ENCODE data around the gene HOXD13.

HOXD13 gene

DNA sequence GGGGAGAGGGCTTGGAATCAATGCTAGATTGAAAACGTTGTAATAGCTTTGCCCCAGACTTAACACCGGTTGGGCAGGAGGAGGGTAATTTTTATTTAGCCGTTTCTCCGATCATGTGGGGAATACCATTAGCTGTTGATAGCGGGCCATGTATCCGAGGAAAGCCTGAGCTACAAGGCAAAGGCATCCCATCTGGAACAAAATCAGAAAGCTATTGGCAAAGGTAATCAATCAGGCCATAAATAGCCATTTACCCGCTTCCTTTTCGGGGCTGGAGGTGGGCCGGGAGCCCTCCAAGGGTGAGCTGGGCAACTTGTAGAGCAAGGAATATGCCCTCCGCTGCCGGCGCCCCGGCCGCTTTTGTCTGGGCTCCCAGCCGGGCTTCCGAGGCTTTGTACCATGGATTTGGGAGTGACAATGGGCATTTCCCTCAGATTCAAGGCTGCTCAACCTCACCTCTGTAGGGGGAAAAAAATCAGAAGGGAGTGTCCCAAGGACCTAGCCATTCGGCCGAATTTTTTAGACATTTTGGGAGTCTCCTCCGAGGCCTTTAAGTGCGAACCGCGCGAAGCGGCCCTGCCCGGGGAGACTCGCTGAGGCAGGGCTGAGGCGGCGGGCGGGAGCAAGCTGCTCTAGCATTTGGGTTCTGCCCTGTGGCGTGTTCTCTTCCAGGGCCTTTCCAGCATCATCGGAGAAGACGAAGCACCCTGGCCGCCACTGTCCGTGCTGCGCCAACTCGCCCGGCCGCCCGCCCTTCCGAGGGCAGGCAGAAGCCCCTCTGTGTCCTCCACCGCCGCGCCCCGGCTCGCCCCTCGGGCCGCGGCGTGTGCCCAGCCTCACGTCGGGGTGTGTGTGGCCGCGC is 28.9 kb downstream of the HOXD13 start:
- no peak for DNase-seq (ENCODE audit: low spot score)

DNA sequence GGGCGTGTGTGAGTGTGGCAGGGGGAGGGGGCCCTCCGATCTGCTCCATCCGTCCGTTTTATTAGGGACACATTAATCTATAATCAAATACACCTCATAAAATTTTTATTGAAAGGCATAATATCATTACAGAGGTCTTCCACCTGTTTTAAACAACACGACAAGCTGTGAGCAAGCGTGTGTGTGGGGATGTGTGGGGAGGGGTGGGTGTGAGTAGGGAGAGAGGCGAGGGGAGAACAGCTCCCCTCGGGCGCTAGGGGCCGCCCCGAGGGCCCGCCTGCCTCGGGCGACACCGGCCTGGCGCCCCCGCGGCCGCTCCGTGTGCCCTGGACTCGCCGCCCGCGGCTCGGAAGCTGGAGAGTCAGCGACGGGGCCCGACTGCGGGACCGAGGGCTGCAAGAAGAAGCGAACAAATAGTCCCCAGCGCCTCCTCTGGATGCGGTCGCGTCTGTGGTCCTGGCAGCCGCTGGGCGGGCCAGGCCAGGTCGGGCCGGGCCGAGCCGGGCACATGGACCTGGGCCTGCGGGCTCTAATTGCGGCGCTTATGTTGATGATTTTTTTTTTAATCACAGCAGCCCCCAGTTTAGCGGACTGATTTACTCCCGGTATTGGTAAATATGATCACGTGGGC is 29.6 kb downstream of the HOXD13 start:
- no peak for DNase-seq (ENCODE audit: low spot score)

DNA sequence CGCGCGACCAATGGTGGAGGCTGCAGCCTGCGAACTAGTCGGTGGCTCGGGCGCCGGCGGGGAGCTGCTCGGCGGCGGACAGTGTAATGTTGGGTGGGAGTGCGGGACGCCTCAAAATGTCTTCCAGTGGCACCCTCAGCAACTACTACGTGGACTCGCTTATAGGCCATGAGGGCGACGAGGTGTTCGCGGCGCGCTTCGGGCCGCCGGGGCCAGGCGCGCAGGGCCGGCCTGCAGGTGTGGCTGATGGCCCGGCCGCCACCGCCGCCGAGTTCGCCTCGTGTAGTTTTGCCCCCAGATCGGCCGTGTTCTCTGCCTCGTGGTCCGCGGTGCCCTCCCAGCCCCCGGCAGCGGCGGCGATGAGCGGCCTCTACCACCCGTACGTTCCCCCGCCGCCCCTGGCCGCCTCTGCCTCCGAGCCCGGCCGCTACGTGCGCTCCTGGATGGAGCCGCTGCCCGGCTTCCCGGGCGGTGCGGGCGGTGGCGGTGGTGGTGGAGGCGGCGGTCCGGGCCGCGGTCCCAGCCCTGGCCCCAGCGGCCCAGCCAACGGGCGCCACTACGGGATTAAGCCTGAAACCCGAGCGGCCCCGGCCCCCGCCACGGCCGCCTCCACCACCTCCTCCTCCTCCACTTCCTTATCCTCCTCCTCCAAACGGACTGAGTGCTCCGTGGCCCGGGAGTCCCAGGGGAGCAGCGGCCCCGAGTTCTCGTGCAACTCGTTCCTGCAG is 30.3 kb downstream of the HOXD13 start, which contains the start of gene HOXD9:
TSS of gene HOXD9 (plus strand) at position 37 of the 728 bp plus-strand sequence. CDS start at position 87, 50 bp downstream.
- no peak for DNase-seq (ENCODE audit: low spot score)

DNA sequence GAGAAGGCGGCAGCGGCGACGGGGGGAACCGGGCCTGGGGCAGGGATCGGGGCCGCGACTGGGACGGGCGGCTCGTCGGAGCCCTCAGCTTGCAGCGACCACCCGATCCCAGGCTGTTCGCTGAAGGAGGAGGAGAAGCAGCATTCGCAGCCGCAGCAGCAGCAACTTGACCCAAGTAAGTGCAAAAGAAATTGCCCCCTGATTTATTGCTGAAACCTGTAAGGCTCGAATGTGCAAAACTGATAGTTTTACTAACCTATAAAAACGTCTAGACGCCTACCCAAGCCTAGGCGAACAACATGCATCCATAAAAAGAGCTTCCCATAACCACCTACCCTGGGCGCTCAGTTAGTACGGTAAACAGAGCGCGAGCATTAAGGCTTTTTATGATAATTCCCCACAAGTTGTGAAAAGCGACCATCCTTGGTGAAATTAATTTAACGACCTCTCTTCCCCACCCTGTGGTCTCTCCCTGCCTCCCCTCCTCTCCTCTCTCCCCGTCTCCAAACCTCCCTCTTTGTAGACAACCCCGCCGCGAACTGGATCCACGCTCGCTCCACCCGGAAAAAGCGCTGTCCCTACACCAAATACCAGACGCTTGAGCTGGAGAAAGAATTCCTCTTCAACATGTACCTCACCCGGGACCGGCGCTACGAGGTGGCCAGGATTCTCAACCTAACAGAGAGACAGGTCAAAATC is 31.0 kb downstream of the HOXD13 start:
- no peak for DNase-seq (ENCODE audit: low spot score)

DNA sequence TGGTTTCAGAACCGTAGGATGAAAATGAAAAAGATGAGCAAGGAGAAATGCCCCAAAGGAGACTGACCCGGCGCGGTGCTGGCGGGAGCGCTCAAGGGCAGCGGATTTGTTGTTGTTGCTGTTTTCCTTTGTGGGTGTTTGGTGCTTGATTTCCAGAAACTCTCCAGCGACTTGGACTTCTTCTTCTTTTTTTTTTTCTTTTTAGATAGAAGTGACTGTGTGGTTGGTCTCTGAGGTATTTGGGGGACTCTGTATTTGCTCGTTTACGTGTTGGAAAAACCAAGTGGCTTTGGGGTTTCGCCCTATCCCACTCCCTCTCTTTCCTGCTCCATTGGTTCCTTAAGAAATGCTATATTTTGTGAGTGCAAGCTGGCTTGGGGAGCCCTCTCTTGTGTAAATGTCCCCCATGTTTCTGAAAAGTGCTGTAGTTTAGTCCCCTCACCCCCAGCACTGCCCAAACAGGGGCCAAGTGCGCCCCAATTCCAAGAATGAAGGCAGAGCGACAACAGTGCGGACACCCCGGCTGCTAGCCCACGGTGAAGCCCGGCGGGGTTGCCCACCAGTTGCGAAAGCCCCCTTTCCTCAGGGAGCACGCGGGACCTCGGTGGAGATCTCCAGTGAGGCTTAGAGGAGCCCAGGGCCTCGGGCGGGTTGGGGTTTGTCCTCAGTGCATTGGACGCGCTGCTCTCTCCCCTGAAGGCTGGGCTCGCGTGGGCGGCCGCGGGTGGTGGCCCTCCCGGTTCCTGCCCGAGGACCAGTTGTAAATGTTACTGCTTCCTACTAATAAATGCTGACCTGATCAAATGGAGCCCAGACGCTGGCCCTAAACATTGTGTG is 31.8 kb downstream of the HOXD13 start:
- DNase-seq (ENCODE audit: low spot score): no peak

DNA sequence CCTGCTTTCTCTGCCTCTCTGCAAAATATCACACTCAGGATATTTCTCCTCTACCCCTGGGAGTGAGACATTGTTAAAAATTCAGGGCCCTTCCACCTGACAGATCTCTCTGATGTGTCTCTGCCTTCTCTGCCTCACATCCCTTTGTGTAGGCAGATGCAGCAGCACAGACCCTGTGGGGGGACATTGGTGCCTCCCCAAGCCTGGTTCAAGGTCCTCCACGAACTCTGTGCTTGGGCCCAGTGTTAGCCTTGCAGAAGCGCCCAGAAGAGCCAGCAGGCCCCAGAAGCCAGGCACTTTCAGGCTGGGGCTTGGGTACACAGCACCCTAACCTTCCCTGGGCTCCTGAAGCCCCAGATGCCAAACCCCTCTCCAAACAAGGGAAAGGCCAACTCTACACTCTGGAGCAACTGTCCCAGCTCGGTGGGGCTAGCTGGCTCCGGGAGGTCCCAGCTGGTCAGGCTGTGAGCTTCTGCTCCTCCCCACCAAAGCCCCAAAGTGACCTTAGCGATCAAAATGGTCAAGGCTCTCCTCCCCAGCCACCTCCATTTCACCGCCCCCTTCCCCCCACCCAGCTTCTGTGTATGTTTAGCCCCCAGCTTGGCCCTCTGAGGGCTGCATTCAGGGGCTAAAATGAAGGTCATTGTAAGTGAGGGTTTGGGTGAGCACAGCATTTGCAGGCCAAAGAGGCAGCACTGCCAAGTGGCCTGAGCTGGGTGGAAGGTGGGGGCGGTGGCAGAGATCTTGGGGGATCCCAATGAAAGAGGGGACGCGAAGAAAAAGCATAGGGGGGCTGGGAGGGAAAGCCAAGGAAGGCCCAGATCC is 32.6 kb downstream of the HOXD13 start:
- no peak for DNase-seq (ENCODE audit: low spot score)

DNA sequence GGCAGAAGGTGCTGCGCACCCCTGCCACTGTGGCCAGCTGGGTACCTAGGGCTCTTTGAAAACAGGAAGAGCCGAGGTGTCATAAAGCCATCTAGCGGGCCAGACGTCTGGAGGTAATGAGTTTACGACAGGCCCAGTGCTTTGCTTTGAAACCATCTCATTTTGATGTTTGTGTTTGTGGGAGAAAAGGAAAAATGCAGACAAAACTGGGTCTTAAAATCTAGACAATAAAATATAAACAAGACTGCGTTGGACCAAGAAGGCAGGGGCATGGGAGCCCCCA is 33.2 kb downstream of the HOXD13 start:
- no peak for DNase-seq (ENCODE audit: low spot score)

DNA sequence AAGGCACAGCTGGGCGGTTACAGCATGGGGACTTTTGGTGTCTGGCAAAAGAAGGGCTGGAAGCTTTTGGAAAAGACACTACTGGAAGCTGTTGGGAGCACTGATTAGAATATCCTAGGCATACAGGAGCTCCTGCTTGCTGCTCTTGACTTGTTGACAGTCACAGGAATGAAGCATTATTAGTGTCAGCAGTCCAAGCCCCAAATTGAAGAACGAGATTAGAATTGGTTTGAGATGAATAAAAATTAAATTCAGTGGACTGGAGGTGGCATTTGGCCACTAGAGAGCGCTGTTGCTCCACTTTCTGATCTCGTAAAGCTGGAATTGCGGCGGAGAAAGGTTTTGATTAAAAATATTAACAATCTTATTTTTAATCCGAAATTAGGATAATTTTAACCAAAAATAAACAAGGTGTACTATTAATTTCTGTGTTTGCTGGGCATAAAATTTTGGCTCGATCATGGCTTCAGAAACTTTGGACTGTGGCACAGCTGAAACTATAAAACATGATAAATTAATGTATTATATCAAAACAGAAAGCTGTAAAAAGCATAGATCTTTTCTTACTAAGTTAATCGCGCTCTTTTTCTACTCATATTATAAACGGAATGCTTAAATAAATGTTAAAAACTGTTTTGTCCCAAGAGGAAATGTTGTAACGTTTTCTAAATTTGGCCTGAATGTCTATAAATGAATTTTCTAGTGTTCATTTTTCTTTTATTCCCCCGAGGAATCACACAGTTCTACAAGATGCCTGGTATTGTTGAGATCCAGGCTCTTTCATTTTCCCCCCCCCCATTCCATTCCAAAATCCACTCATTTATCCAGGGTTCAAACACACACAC is 34.6 kb downstream of the HOXD13 start:
- peak; percentile 65 for DNase-seq (ENCODE audit: low spot score)

DNA sequence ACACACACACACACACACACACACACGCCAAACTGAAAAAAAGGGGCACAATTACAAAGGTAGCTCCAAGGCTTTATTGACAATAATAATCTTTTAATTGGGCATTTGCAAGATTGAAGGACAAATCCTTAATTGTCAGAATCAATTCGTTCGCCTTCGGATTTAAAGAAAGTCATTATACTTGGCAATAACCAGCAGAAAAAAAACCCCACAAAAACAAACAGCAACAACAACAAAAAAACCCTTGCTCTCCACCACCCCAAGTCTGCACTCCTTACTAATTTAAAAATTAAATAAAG is 35.2 kb downstream of the HOXD13 start:
- DNase-seq (ENCODE audit: low spot score): no peak

DNA sequence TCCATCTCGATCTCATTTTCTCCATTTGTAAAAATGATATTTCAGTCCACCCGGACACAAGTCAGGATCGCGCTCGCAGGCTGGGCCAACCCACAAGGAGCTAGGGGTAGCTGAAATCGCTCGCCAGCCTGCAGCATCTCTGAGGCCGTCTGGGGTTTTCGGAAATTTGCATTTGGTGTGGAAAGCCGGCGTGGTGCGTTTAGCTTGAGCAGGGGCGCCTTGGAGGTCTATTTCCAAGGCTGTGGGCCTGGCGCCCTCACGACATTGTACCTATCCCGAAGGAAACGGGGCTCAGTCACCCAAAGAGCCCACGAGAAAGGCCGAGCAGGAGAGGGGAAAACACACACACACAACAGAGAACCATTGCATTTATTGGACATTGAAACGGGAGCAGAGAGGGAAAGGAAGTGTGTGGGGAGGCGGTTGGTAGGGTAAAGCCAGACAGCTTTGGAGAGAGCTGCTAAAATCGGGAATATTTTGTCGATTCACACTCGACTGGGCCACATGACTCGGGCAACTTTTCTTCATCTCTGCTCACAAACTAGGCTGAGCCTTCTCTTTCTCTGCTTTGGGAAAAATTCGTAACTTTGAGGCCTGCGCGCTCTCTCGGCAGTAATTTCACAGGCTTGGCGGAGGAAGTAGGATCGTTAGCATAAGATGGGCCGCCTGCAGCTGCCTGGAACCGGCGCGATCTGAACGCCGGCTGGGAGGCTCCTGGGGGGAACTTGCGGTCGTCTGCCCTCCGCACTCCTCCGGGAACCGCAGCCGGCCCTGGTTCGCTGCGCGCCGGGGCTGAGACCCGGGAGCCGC is 35.9 kb downstream of the HOXD13 start:
- DNase-seq (ENCODE audit: low spot score): no peak

DNA sequence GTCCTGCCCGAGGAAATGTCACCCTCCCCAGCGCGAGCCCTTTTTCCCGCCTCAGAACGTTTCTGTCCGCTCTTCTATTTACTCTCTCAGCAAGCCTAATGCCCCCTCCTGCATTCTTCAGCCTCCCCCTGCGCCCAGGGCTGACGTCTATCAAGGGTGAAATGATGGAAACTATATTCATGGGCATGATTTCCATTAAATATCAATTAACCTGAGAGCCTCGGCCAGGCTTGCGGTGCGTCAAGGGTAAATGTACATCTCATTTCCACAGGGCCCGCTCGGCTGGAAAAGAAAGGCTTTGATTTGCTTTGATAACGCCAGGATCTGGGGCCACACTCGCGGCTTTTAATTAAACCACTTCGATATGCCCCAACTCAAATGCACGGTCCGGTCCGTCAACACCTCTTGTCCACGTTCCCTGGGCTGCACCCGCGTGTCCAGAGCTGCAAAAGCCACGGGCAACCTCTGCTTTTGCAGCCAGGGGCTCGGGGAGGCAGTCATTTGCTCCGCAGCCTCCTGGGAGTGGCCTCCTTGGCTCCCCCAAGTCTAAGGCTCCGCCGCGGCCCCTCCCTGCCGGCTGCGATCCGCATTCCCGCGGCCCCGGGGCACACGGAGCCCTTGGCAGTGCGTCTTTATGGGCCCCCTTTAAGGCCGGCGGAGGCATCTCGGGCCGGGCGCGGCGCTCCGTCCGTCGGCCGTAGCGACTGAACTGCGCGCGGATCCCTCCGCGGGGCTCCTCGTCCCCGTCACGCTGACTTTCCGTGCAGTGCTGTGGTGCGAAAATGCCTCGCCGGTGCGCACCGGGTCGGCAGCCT is 36.7 kb downstream of the HOXD13 start, which contains the start of gene HOXD8:
TSS of gene HOXD8 (plus strand) at position 724 of the 815 bp plus-strand sequence. CDS start 662 bp downstream, outside the sequence.
- DNase-seq (ENCODE audit: low spot score): no peak

DNA sequence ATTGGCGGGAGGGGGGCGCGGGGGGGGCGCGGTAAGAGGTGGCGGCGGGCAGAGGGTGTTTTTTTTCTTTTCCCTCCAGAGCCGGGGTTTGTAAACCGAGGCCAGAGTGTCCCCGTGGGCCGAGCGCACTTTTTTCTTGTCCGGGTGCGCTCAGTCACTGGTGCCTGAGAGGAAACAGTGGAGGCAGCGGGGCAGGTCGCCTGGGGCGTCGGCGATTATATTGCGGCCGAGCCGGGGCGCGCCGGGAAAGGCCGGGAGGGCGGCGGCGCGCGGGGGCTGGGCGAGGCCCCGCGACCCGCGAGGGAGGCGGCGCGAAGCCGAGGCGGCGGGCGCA is 37.3 kb downstream of the HOXD13 start:
- no peak for DNase-seq (ENCODE audit: low spot score)

DNA sequence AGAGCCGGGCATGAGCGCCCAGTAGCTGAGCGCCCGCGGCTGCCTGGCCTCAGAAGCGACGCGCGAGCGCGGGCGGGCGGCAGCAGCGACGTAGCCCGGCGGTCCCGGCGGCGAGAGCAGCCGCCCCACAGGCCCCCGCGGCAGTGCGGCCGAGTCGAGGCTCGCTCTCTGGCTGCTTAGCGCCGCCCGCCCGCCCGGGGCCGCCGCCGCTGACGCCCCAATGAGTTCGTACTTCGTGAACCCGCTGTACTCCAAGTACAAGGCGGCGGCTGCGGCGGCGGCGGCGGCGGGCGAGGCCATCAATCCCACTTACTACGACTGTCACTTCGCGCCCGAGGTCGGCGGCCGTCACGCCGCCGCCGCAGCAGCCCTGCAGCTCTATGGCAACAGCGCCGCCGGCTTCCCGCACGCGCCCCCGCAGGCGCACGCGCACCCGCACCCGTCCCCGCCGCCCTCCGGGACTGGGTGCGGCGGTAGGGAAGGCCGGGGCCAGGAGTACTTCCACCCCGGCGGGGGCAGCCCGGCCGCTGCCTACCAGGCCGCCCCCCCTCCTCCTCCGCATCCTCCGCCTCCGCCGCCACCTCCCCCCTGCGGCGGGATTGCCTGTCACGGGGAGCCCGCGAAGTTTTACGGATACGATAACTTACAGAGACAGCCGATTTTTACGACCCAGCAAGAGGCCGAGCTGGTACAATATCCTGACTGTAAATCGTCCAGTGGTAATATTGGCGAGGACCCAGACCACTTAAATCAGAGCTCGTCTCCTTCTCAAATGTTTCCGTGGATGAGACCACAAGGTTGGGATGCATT is 37.8 kb downstream of the HOXD13 start:
- DNase-seq (ENCODE audit: low spot score): no peak

DNA sequence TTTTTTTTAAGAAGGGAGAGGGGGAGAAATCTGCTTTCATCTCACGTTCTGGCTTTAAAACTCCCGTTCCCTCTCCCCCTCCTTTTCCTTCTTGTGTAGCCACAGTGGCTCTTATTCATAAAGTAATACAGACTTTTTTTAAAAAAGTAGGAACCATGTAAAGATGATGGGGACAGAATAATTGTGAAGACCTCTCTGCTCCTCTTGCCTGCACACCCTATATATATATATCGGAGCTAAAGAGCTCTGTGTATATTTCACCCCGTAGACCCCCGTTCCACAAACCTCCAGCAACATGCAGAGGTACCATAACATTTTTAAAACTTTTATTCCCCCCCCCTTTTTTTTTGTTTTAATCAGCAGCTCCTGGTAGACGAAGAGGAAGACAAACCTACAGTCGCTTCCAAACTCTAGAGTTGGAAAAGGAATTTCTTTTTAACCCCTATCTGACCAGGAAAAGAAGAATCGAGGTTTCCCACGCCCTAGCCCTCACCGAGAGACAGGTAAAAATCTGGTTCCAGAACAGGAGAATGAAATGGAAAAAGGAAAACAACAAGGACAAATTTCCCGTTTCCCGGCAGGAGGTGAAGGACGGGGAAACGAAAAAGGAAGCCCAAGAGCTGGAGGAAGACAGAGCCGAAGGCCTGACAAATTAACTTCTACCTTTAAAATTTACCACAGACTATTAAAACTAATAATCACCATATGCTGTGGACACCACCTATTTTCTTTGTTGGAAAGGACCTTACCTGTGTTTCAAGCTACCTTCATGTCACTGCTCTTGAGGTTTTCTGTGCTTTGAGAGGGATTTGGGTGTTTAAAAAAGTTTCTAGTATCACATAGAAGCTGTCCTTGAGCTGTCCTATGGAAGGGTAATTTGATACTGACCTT is 38.7 kb downstream of the HOXD13 start:
- no peak for DNase-seq (ENCODE audit: low spot score)

DNA sequence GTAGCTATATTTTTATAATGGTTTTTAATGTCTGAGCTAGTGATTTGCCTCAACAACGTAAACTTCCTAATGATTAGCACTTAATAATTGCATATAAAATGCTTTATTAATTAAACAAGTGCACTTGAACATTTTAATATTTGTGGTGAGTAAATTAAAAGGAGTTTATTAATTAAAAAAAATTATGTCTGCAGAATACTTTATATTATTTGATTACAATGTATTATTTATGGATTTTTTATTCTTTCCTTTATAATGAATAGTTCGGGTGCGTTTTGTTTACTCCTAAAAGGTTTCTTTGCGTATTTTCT is 39.3 kb downstream of the HOXD13 start:
- no peak for DNase-seq (ENCODE audit: low spot score)

All from pons (tissue), 1 donor.